HG03025 (cell line): Measurements from ENCODE around the gene CHCHD1.
"Not testable (repeated sequence)": the region's sequence is repeated elsewhere in the genome, so short reads cannot be mapped to it uniquely, and the experiment has no call there.

Experiments used
- ATAC-seq: cut with Tn5 transposase; IDR thresholded peaks from one replicate; pipeline ENCODE4 v1.9.1; 2021; ENCODE audit warnings: mild to moderate bottlenecking, moderate library complexity; ENCODE audit not compliant: unreplicated experiment, low FRiP score

CHCHD1 gene

GRCh38 chr10:73809061-73809818 lies 27.4 kb downstream of the CHCHD1 start:
- ATAC-seq = no peak

- no peak for ATAC-seq
Measured at GRCh38 chr10:73810358-73810734, 28.5 kb downstream of the CHCHD1 start.

- ATAC-seq = peak; percentile 29
Measured at GRCh38 chr10:73810735-73811465, 29.1 kb downstream of the CHCHD1 start.

- ATAC-seq = no peak
Measured at GRCh38 chr10:73812657-73813056, 30.8 kb downstream of the CHCHD1 start.

- no peak for ATAC-seq
Measured at GRCh38 chr10:73813333-73813732, 31.5 kb downstream of the CHCHD1 start.

GRCh38 chr10:73814276-73814895 lies 32.5 kb downstream of the CHCHD1 start:
- ATAC-seq = no peak

- ATAC-seq = no peak
Measured at GRCh38 chr10:73814896-73815718, 33.3 kb downstream of the CHCHD1 start.

- ATAC-seq = no peak
Measured at GRCh38 chr10:73815719-73816030, 33.8 kb downstream of the CHCHD1 start.

- no peak for ATAC-seq
Measured at GRCh38 chr10:73816917-73817729, 35.3 kb downstream of the CHCHD1 start.

GRCh38 chr10:73817826-73818225 lies 36.0 kb downstream of the CHCHD1 start:
- ATAC-seq = no peak

GRCh38 chr10:73818402-73818801 lies 36.6 kb downstream of the CHCHD1 start:
- no peak for ATAC-seq

- ATAC-seq = no peak
Measured at GRCh38 chr10:73819081-73819480, 37.2 kb downstream of the CHCHD1 start.

GRCh38 chr10:73819513-73820093 lies 37.8 kb downstream of the CHCHD1 start:
- ATAC-seq = no peak

GRCh38 chr10:73823391-73823790 lies 41.5 kb downstream of the CHCHD1 start:
- ATAC-seq = no peak

GRCh38 chr10:73824146-73824725 lies 42.4 kb downstream of the CHCHD1 start:
- ATAC-seq = no peak

- ATAC-seq = no peak
Measured at GRCh38 chr10:73827346-73828089, 45.7 kb downstream of the CHCHD1 start.

GRCh38 chr10:73828161-73828560 lies 46.3 kb downstream of the CHCHD1 start:
- no peak for ATAC-seq

GRCh38 chr10:73829090-73829489 lies 47.2 kb downstream of the CHCHD1 start:
- ATAC-seq = not testable (repeated sequence)
